Calu3 (cell line): ENCODE results near the gene HBZ. TPM values are rescaled to one million over a fixed set of nuclear protein-coding genes. Genes with fewer than 3 reads are reported as not detected.

Experiments
- BruUV-seq: library from RNA; stranded (reverse); fragments of 400-500 nt; replicated peaks from 2 replicates; lab custom pipeline; 2021; lab: Mats Ljungman, UMichigan
- CTCF ChIA-PET: fragments of 300-600 bp; sonication (Branson Sonifier 250); formaldehyde crosslinking; loops from one replicate; lab custom pipeline; 2022; ENCODE audit warnings: antibody characterized with exemption; lab: Charles Lee
- DNase-seq: peaks from one replicate; pipeline ENCODE4 v3.0.0; 2022
- H3K27ac Mint-ChIP-seq: one replicate; pipeline ENCODE4 v1.8.0; 2022; ENCODE audit warnings: mixed read lengths; ENCODE audit not compliant: unreplicated experiment
- H3K27me3 Mint-ChIP-seq: one replicate; pipeline ENCODE4 v1.8.0; 2022; ENCODE audit warnings: mixed read lengths; ENCODE audit not compliant: unreplicated experiment
- H3K36me3 Mint-ChIP-seq: one replicate; pipeline ENCODE4 v1.8.0; 2022; ENCODE audit warnings: mild to moderate bottlenecking, moderate library complexity, mixed read lengths; ENCODE audit not compliant: insufficient read depth, unreplicated experiment
- H3K4me1 Mint-ChIP-seq: one replicate; pipeline ENCODE4 v1.8.0; 2022; ENCODE audit warnings: mild to moderate bottlenecking, low read depth, mixed read lengths; ENCODE audit not compliant: unreplicated experiment
- H3K4me3 Mint-ChIP-seq: one replicate; pipeline ENCODE4 v1.8.0; 2022; ENCODE audit warnings: mild to moderate bottlenecking, low read depth, moderate library complexity, mixed read lengths; ENCODE audit not compliant: unreplicated experiment
- H3K9me3 Mint-ChIP-seq: one replicate; pipeline ENCODE4 v1.8.0; 2022; ENCODE audit warnings: low read depth, mixed read lengths; ENCODE audit not compliant: unreplicated experiment
- CTCF ChIP-seq: fragments of 200-600 bp; IDR thresholded peaks from one replicate; pipeline ENCODE4 v1.8.0; 2022; ENCODE audit warnings: antibody characterized with exemption; ENCODE audit not compliant: unreplicated experiment
- intact Hi-C: fragments of 100-400 bp; cut with micrococcal nuclease; formaldehyde crosslinking; loops from one replicate; pipeline ENCODE4 v1.10.0; 2022; ENCODE audit not compliant: unreplicated experiment
- total RNA-seq: library from RNA; stranded (reverse); gene quantifications from 2 replicates; pipeline ENCODE4 v1.2.3, GENCODE V29; 2022

HBZ gene
- total RNA-seq, 1 experiment from 2014 or later, result not detected

GRCh38 chr16:185691-186090 lies 33.2 kb downstream of the HBZ start:
- H3K4me1 Mint-ChIP-seq, result no peaks in the 10 kb centered on the region
- no TSS peak for BruUV-seq
- no peaks in the 10 kb centered on the region for H3K9me3 Mint-ChIP-seq
- no peak for TF ChIP-seq CTCF
- H3K27ac Mint-ChIP-seq, result peak overlapping the region; percentile 62
- CTCF ChIA-PET, result no interaction called here
- H3K27me3 Mint-ChIP-seq, result no peaks in the 10 kb centered on the region
- intact Hi-C loops, result no loop called here
- peaks cover 71% of the 10 kb centered on the region for H3K36me3 Mint-ChIP-seq
- no peak for DNase-seq
- no peak overlapping the region for H3K4me3 Mint-ChIP-seq

GRCh38 chr16:187330-187729 lies 34.9 kb downstream of the HBZ start:
- BruUV-seq, result no TSS peak
- H3K27ac Mint-ChIP-seq, result no peak overlapping the region
- CTCF ChIA-PET, result no interaction called here
- no peak overlapping the region for H3K4me3 Mint-ChIP-seq
- peaks cover 72% of the 10 kb centered on the region for H3K36me3 Mint-ChIP-seq
- no peak for TF ChIP-seq CTCF
- H3K27me3 Mint-ChIP-seq, result no peaks in the 10 kb centered on the region
- DNase-seq, result no peak
- H3K9me3 Mint-ChIP-seq, result no peaks in the 10 kb centered on the region
- no peaks in the 10 kb centered on the region for H3K4me1 Mint-ChIP-seq
- intact Hi-C loops, result no loop called here

- CTCF ChIA-PET, result no interaction called here
- Mint-ChIP-seq H3K36me3 (peaks cover 78% of the 10 kb centered on the region), H3K27me3 (no peaks in the 10 kb centered on the region), H3K4me3 (no peak overlapping the region), H3K27ac (no peak overlapping the region), H3K9me3 (no peaks in the 10 kb centered on the region), H3K4me1 (no peaks in the 10 kb centered on the region)
- no peak for TF ChIP-seq CTCF
- intact Hi-C loops, result no loop called here
- BruUV-seq, result no TSS peak
- no peak for DNase-seq
These were observed 36.2 kb downstream of the HBZ start for GRCh38 chr16:188674-189073.

GRCh38 chr16:189604-190186 lies 37.3 kb downstream of the HBZ start:
- peaks cover 87% of the 10 kb centered on the region for H3K36me3 Mint-ChIP-seq
- H3K27me3 Mint-ChIP-seq, result no peaks in the 10 kb centered on the region
- no peak overlapping the region for H3K27ac Mint-ChIP-seq
- CTCF ChIA-PET, result no interaction called here
- TF ChIP-seq CTCF, result no peak
- DNase-seq, result no peak
- TSS peak; percentile 49 for BruUV-seq
- intact Hi-C loops, result no loop called here
- H3K9me3 Mint-ChIP-seq, result no peaks in the 10 kb centered on the region
- H3K4me3 Mint-ChIP-seq, result no peak overlapping the region
- no peaks in the 10 kb centered on the region for H3K4me1 Mint-ChIP-seq
